Neural cell (in vitro differentiated cells): ENCODE measurements around the gene KRT6A.

Source experiments
- EP300 ChIP-seq: fragments of 450-650 bp; conservative IDR thresholded peaks from 2 replicates; pipeline ENCODE4 v1.6.1; 2014; ENCODE audit warnings: antibody characterized with exemption, mild to moderate bottlenecking, moderate library complexity; ENCODE audit not compliant: poor library complexity, severe bottlenecking
- EZH2 ChIP-seq: fragments of 200-600, 300-800 bp; shearing (Covaris generic), sonication (generic); IDR thresholded peaks from 2 replicates; pipeline ENCODE4 v1.6.1; 2014; ENCODE audit warnings: antibody characterized with exemption, low read length, borderline replicate concordance, mild to moderate bottlenecking; ENCODE audit not compliant: insufficient read depth, poor library complexity, severe bottlenecking
- MXI1 ChIP-seq: fragments of 450-650 bp; conservative IDR thresholded peaks from 2 replicates; pipeline ENCODE4 v1.6.1; 2014; ENCODE audit warnings: antibody characterized with exemption, mild to moderate bottlenecking; ENCODE audit not compliant: poor library complexity, severe bottlenecking
- POLR2AphosphoS5 ChIP-seq: IDR thresholded peaks from 2 replicates; pipeline ENCODE4 v1.6.1; 2012
- RAD21 ChIP-seq: fragments of 450-650 bp; conservative IDR thresholded peaks from 2 replicates; pipeline ENCODE4 v1.6.1; 2014; ENCODE audit warnings: antibody characterized with exemption, mild to moderate bottlenecking, moderate library complexity
- SMC3 ChIP-seq: fragments of 450-650 bp; conservative IDR thresholded peaks from 2 replicates; pipeline ENCODE4 v1.6.1; 2014; ENCODE audit warnings: antibody characterized with exemption, mild to moderate bottlenecking, moderate library complexity; ENCODE audit not compliant: poor library complexity
- TAF1 ChIP-seq: IDR thresholded peaks from 2 replicates; pipeline ENCODE4 v1.6.1; 2012; ENCODE audit warnings: low read depth
- TF ChIP-seq, protein P1 (sequence below): fragments of 450-650 bp; IDR thresholded peaks from 2 replicates; pipeline ENCODE4 v1.5.1; 2014; ENCODE audit warnings: antibody characterized with exemption, mild to moderate bottlenecking, moderate library complexity; ENCODE audit not compliant: poor library complexity, severe bottlenecking

- TF ChIP-seq MXI1 (no peak), EZH2 (no peak), RAD21 (no peak), POLR2AphosphoS5 (no peak), EP300 (no peak), SMC3 (no peak), TAF1 (no peak)
- TF ChIP-seq, protein P1, sequence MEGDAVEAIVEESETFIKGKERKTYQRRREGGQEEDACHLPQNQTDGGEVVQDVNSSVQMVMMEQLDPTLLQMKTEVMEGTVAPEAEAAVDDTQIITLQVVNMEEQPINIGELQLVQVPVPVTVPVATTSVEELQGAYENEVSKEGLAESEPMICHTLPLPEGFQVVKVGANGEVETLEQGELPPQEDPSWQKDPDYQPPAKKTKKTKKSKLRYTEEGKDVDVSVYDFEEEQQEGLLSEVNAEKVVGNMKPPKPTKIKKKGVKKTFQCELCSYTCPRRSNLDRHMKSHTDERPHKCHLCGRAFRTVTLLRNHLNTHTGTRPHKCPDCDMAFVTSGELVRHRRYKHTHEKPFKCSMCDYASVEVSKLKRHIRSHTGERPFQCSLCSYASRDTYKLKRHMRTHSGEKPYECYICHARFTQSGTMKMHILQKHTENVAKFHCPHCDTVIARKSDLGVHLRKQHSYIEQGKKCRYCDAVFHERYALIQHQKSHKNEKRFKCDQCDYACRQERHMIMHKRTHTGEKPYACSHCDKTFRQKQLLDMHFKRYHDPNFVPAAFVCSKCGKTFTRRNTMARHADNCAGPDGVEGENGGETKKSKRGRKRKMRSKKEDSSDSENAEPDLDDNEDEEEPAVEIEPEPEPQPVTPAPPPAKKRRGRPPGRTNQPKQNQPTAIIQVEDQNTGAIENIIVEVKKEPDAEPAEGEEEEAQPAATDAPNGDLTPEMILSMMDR: no peak
Observed at GRCh38 chr12:52515927-52516831, 23.1 kb upstream of the KRT6A start.
